Measurements from ENCODE around the gene PTPRG. TPM values are rescaled to one million over a fixed set of nuclear protein-coding genes. Genes with fewer than 3 reads are reported as not detected.

Gene PTPRG
- polyA plus RNA-seq, 1 donor (not counting 4 experiments of a cell fraction or from before 2014, with no cell fraction given), result 12.1 TPM

- no peaks in the 10 kb centered on the region for H3K9me1 ChIP-seq (ENCODE audit: control insufficient read depth, extremely low read depth, insufficient read depth, low read length)
- H3K79me2 ChIP-seq (ENCODE audit: control insufficient read depth, insufficient read depth, low read length), result no peaks in the 10 kb centered on the region
- peaks cover 2% of the 10 kb centered on the region for H3K4me1 ChIP-seq (ENCODE audit: control insufficient read depth, extremely low read depth, insufficient read depth, low read length)
- H3K27me3 ChIP-seq (ENCODE audit: control insufficient read depth, extremely low read depth, insufficient read depth, low read length), result no peaks in the 10 kb centered on the region
- FAIRE-seq, result no peak
- no peak overlapping the region for H3K9ac ChIP-seq (ENCODE audit: control insufficient read depth, extremely low read depth, insufficient read depth, low read length)
- dilution Hi-C loops (cut with MboI; ENCODE audit: extremely low pct_ligation_motif_present, low sequenced_read_pairs), result no loop called here
- H2AFZ ChIP-seq (ENCODE audit: control insufficient read depth, low read length), result no peak overlapping the region
- H3K9me3 ChIP-seq (ENCODE audit: control insufficient read depth, low read depth, low read length), result no peaks in the 10 kb centered on the region
- no peaks in the 10 kb centered on the region for H4K20me1 ChIP-seq (ENCODE audit: control insufficient read depth, extremely low read depth, insufficient read depth, low read length)
- no peak for DNase-seq (ENCODE audit: low read depth, low spot score)
- H3K4me3 ChIP-seq (ENCODE audit: control insufficient read depth in 2 of 3, extremely low read depth in 1 of 3, insufficient read depth in 2 of 3, low read depth in 1 of 3, low read length in 3 of 3), result no peak overlapping the region
- no peak overlapping the region for H3K4me2 ChIP-seq (ENCODE audit: control insufficient read depth, extremely low read depth, insufficient read depth, low read depth, low read length)
- no peak overlapping the region for H3K27ac ChIP-seq (ENCODE audit: control insufficient read depth, insufficient read depth, low read length)
- no peaks in the 10 kb centered on the region for H3K36me3 ChIP-seq (ENCODE audit: control insufficient read depth in 2 of 2, extremely low read depth in 1 of 2, insufficient read depth in 2 of 2, low read length in 2 of 2)
- TF ChIP-seq, protein P1, sequence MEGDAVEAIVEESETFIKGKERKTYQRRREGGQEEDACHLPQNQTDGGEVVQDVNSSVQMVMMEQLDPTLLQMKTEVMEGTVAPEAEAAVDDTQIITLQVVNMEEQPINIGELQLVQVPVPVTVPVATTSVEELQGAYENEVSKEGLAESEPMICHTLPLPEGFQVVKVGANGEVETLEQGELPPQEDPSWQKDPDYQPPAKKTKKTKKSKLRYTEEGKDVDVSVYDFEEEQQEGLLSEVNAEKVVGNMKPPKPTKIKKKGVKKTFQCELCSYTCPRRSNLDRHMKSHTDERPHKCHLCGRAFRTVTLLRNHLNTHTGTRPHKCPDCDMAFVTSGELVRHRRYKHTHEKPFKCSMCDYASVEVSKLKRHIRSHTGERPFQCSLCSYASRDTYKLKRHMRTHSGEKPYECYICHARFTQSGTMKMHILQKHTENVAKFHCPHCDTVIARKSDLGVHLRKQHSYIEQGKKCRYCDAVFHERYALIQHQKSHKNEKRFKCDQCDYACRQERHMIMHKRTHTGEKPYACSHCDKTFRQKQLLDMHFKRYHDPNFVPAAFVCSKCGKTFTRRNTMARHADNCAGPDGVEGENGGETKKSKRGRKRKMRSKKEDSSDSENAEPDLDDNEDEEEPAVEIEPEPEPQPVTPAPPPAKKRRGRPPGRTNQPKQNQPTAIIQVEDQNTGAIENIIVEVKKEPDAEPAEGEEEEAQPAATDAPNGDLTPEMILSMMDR (optimal IDR thresholded peaks at IDR 0.05 in 1 of 3, IDR thresholded peaks at IDR 0.05 in 1 of 3, conservative IDR thresholded peaks at IDR 0.05 in 1 of 3; ENCODE audit: extremely low read depth in 1 of 3, insufficient read depth in 2 of 3, low read length in 3 of 3), result no peak
- no peak for TF ChIP-seq EZH2 (IDR thresholded peaks at IDR 0.05; ENCODE audit: low read length)
Measured at GRCh38 chr3:61865466-61866152, 304.2 kb downstream of the PTPRG start.

- no peak overlapping the region for H3K9ac ChIP-seq (ENCODE audit: control insufficient read depth, extremely low read depth, insufficient read depth, low read length)
- H3K27me3 ChIP-seq (ENCODE audit: control insufficient read depth, extremely low read depth, insufficient read depth, low read length), result no peaks in the 10 kb centered on the region
- H3K4me1 ChIP-seq (ENCODE audit: control insufficient read depth, extremely low read depth, insufficient read depth, low read length), result peaks cover 2% of the 10 kb centered on the region
- H2AFZ ChIP-seq (ENCODE audit: control insufficient read depth, low read length), result no peak overlapping the region
- DNase-seq (ENCODE audit: low read depth, low spot score) (no peak), FAIRE-seq (no peak)
- TF ChIP-seq, protein P1 (optimal IDR thresholded peaks at IDR 0.05 in 1 of 3, IDR thresholded peaks at IDR 0.05 in 1 of 3, conservative IDR thresholded peaks at IDR 0.05 in 1 of 3; ENCODE audit: extremely low read depth in 1 of 3, insufficient read depth in 2 of 3, low read length in 3 of 3), result no peak
- no peak for TF ChIP-seq EZH2 (IDR thresholded peaks at IDR 0.05; ENCODE audit: low read length)
- H3K9me3 ChIP-seq (ENCODE audit: control insufficient read depth, low read depth, low read length), result no peaks in the 10 kb centered on the region
- no peak overlapping the region for H3K4me3 ChIP-seq (ENCODE audit: control insufficient read depth in 2 of 3, extremely low read depth in 1 of 3, insufficient read depth in 2 of 3, low read depth in 1 of 3, low read length in 3 of 3)
- dilution Hi-C loops (cut with MboI; ENCODE audit: extremely low pct_ligation_motif_present, low sequenced_read_pairs), result no loop called here
- H3K9me1 ChIP-seq (ENCODE audit: control insufficient read depth, extremely low read depth, insufficient read depth, low read length), result no peaks in the 10 kb centered on the region
- no peaks in the 10 kb centered on the region for H4K20me1 ChIP-seq (ENCODE audit: control insufficient read depth, extremely low read depth, insufficient read depth, low read length)
- no peak overlapping the region for H3K27ac ChIP-seq (ENCODE audit: control insufficient read depth, insufficient read depth, low read length)
- no peak overlapping the region for H3K4me2 ChIP-seq (ENCODE audit: control insufficient read depth, extremely low read depth, insufficient read depth, low read depth, low read length)
- H3K79me2 ChIP-seq (ENCODE audit: control insufficient read depth, insufficient read depth, low read length), result no peaks in the 10 kb centered on the region
- no peaks in the 10 kb centered on the region for H3K36me3 ChIP-seq (ENCODE audit: control insufficient read depth in 2 of 2, extremely low read depth in 1 of 2, insufficient read depth in 2 of 2, low read length in 2 of 2)
Measured at GRCh38 chr3:61866153-61866542, 304.8 kb downstream of the PTPRG start.

All from keratinocyte (primary cell).